AG04449 (cell line): Measurements from ENCODE around the gene XRN2.

Experiments used
- CTCF ChIA-PET: fragments of 350-600 bp; formaldehyde crosslinking; extraction: SDS; loops from one replicate; lab custom pipeline; 2021; ENCODE audit warnings: antibody characterized with exemption; lab: Yijun Ruan, JAX
- POLR2A ChIA-PET: fragments of 400-600, 350-600 bp; formaldehyde crosslinking; extraction: SDS; loops from one replicate; lab custom pipeline; 2020; ENCODE audit warnings: antibody characterized with exemption, inconsistent platforms; lab: Yijun Ruan, JAX
- DNase-seq: peaks from one replicate; pipeline ENCODE4 v3.0.0-alpha.2; 2010; ENCODE audit warnings: low read depth, low spot score
- H3K4me3 ChIP-seq: 2 replicates; pipeline ENCODE4 v1.5.1; 2011; ENCODE audit warnings: low read depth, mild to moderate bottlenecking, control low read depth, low read length
- CTCF ChIP-seq: IDR thresholded peaks from one replicate; pipeline ENCODE4 v1.5.1; 2011; ENCODE audit warnings: mild to moderate bottlenecking, moderate library complexity, low read length, control low read depth, inconsistent platforms; ENCODE audit not compliant: insufficient read depth; ENCODE audit errors: missing control alignments

XRN2 gene

GRCh38 chr20:21344206-21344900, 41.2 kb downstream of the XRN2 start:
- H3K4me3 ChIP-seq, result no peak overlapping the region
- POLR2A ChIA-PET, result no interaction called here
- no peak for TF ChIP-seq CTCF
- CTCF ChIA-PET, result interaction anchor here (0.9 to 1.1 kb wide), 2 partner anchors 9 to 22 kb away, joined by 3 read pairs; no protein-coding TSS in a partner anchor
- no peak for DNase-seq

DNA sequence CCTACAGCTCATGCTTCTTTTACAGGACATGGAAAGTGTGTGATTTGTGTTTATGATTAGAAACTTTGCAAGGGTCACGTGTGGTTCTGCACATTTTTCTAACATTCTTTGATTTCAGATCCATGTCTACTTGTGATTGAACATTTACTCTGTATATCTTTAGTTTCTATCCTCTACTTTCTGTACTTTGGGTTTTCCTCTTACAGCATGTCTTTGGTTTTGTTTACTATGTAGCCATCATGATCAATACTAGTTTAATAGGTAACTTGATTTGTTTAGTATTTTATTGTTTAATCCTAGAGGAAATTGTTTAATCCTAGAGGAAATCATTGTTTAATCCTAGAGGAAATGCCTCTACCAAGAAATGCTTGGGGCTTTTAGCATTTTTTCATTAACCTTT, 41.8 kb downstream of the XRN2 start:
- no peak overlapping the region for H3K4me3 ChIP-seq
- TF ChIP-seq CTCF, result no peak
- POLR2A ChIA-PET, result no interaction called here
- CTCF ChIA-PET, result interaction anchor here (1.1 kb wide), 1 partner anchor 22 kb away, joined by 3 read pairs; no protein-coding TSS in a partner anchor
- DNase-seq, result no peak

GRCh38 chr20:21352703-21353102, 49.6 kb downstream of the XRN2 start:
- DNase-seq, result peak; percentile 38
- H3K4me3 ChIP-seq, result no peak overlapping the region
- ChIA-PET POLR2A (no interaction called here), CTCF (interaction anchor here (1.1 to 2.2 kb wide), 3 partner anchors 118 to 157 kb away, joined by 4 to 14 read pairs (median 6); no protein-coding TSS in a partner anchor)
- no peak for TF ChIP-seq CTCF

DNA sequence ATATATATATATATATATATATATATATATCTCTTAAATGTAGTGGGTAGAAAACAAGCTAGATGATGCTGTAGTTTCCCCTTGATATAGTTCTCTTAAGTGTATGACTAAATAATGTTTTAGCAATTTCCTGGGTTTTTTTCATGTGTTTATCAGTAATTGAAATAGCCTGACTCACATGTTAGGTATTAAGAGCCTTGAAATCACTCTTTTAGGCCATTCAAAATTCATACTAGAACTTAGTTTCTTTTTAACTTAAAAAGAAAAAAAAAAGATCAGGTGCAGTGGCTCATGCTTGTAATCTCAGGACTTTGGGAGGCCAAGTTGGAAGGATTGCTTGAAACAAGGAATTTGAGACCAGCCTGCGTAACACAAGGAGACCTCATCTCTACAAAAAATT, 50.1 kb downstream of the XRN2 start:
- ChIA-PET POLR2A (no interaction called here), CTCF (interaction anchor here (1.1 to 2.2 kb wide), 3 partner anchors 118 to 156 kb away, joined by 4 to 14 read pairs (median 6); no protein-coding TSS in a partner anchor)
- no peak for TF ChIP-seq CTCF
- no peak overlapping the region for H3K4me3 ChIP-seq
- DNase-seq, result no peak

GRCh38 chr20:21355981-21356380, 52.9 kb downstream of the XRN2 start:
- ChIA-PET POLR2A (no interaction called here), CTCF (interaction anchor here (1.0 to 2.1 kb wide), 2 partner anchors 17 to 120 kb away, joined by 3 to 7 read pairs; no protein-coding TSS in a partner anchor)
- DNase-seq, result no peak
- TF ChIP-seq CTCF, result no peak
- H3K4me3 ChIP-seq, result no peak overlapping the region

GRCh38 chr20:21356386-21356785, 53.3 kb downstream of the XRN2 start:
- no peak for DNase-seq
- TF ChIP-seq CTCF, result no peak
- ChIA-PET POLR2A (no interaction called here), CTCF (interaction anchor here (0.8 to 2.1 kb wide), 3 partner anchors 16 to 120 kb away, joined by 3 to 7 read pairs (median 3); no protein-coding TSS in a partner anchor)
- H3K4me3 ChIP-seq, result no peak overlapping the region
